Activated naive CD8-positive, alpha-beta T cell (primary cell): ENCODE data around the gene MAP2K2.

Experiments used
- H3K27ac Mint-ChIP-seq: one replicate; pipeline ENCODE4 v1.8.0; 2021; ENCODE audit warnings: mixed read lengths
- H3K27me3 Mint-ChIP-seq: one replicate; pipeline ENCODE4 v1.8.0; 2021; ENCODE audit warnings: mixed read lengths
- H3K36me3 Mint-ChIP-seq: one replicate; pipeline ENCODE4 v1.8.0; 2021; ENCODE audit warnings: mixed read lengths
- H3K4me1 Mint-ChIP-seq: one replicate; pipeline ENCODE4 v1.8.0; 2021; ENCODE audit warnings: low read depth, mixed read lengths
- H3K4me3 Mint-ChIP-seq: one replicate; pipeline ENCODE4 v1.8.0; 2021; ENCODE audit warnings: mild to moderate bottlenecking, mixed read lengths
- H3K9me3 Mint-ChIP-seq: one replicate; pipeline ENCODE4 v1.8.0; 2021; ENCODE audit warnings: low read depth, mixed read lengths

The MAP2K2 gene

GRCh38 chr19:4083677-4084546 is 40.0 kb downstream of the MAP2K2 start:
- Mint-ChIP-seq H3K9me3 (no peaks in the 10 kb centered on the region), H3K36me3 (no peaks in the 10 kb centered on the region), H3K4me3 (peak overlapping the region; percentile 35), H3K27me3 (no peaks in the 10 kb centered on the region), H3K4me1 (peaks cover 47% of the 10 kb centered on the region), H3K27ac (peak overlapping the region; percentile 64)

DNA sequence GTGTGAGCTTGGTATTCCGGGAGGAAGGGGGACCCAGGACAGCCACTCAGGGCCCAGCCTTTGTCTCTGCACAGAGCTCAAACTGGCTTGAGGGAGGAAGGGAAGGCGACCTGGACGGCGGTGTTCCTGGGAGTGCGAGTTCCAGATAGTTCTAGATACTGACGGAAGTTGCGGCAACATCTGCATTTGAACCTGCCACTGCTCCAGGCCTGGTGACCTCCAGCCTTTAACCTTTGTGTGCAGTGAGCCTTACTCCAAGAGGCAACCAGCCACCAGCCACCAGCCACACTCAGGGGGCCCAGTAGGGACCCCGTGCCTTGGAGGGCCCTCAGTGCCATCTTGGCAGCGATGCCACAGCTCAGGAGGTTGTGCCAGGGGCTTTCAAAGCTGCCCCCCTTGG is 41.8 kb downstream of the MAP2K2 start:
- Mint-ChIP-seq H3K9me3 (no peaks in the 10 kb centered on the region), H3K27me3 (no peaks in the 10 kb centered on the region), H3K4me1 (peaks cover 41% of the 10 kb centered on the region), H3K27ac (no peak overlapping the region), H3K36me3 (no peaks in the 10 kb centered on the region), H3K4me3 (no peak overlapping the region)

DNA sequence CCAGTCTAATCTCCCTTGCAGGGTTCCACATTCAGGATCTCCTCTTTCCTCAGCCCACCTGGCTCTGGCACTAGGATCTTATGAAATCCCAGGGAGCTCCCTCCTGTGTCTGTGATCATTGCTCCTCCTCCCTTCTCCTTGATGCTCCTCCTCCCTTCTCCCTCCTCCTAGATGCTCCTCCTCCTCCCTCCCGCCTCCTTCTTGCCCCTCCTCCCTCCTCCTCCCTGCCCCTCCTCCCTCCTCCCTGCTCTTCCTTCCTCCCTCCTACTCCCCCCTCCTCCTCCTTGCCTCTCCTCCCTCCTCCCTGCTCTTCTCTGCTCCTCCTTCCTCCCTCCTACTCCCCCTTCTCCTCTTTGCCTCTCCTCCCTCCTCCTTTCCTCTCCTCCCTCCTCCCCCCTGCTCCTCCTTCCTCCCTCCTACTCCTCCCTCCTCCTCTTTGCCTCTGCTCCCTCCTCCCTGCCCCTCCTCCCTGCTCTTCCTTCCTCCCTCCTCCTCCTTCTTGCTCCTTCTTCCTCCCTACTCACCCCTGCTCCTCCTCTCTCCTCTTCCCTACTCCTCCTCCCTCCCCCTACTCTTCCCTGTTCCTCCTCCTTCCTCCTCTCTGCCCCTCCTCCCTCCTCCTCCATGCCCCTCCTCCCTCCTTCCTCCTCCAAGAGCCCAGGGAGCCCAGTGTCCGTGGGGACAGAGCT is 42.3 kb downstream of the MAP2K2 start:
- Mint-ChIP-seq H3K4me1 (peaks cover 41% of the 10 kb centered on the region), H3K27ac (no peak overlapping the region), H3K27me3 (no peaks in the 10 kb centered on the region), H3K4me3 (no peak overlapping the region), H3K36me3 (no peaks in the 10 kb centered on the region), H3K9me3 (no peaks in the 10 kb centered on the region)

GRCh38 chr19:4080473-4080872 is 43.4 kb downstream of the MAP2K2 start:
- H3K9me3 Mint-ChIP-seq: no peaks in the 10 kb centered on the region

DNA sequence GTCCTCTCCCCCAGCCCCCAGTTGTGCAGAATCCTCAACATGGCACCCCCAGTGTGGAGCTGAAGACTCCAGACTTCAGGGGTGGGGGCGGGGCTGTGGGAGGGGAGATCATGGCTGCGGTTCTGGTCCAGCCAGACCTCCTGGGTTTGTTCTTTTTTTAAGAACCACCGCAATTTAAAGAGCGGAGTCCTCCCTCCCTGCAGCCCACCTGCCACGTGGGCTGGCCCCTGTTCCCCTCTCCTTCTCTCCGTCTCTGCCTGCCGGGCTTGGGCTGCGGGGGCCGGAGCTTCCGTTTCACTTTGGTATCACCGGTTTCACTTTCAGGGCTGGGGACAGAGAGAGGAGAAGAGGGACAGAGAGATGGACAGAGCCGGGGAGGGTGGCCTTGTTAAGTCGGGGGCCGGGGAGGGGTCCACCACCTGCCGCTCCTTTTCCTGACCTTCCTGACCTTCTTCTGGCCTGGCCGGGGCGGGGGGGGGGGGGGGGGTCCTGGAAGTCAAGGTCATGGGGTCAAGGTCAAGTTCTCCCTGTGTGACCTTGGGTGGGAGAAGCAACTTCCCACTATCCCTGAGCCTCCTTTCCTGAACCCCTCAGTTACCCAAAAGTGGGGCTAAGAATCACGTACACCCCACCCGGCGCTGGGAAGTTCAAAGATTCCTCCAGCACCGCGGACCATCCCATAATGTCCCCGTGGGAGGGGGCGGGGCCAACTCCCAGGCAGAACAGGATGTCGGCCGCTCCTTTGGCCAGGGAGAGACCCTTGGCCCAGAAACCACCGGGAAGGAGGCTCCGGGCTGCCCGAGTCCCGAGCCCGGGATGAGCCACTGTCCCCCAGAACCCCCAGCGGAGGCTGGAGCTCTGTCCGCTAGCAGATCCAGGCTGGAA is 45.9 kb downstream of the MAP2K2 start:
- Mint-ChIP-seq H3K36me3 (no peaks in the 10 kb centered on the region), H3K9me3 (no peaks in the 10 kb centered on the region), H3K27me3 (no peaks in the 10 kb centered on the region), H3K27ac (peak overlapping the region; percentile 72), H3K4me3 (peak overlapping the region; percentile 75), H3K4me1 (peaks cover 25% of the 10 kb centered on the region)

More at GRCh38 chr19:4080473-4080872, 43.4 kb downstream of the MAP2K2 start:
- no peak overlapping the region for H3K4me3 Mint-ChIP-seq
- no peaks in the 10 kb centered on the region for H3K27me3 Mint-ChIP-seq
- H3K4me1 Mint-ChIP-seq: peaks cover 32% of the 10 kb centered on the region
- no peak overlapping the region for H3K27ac Mint-ChIP-seq
- no peaks in the 10 kb centered on the region for H3K36me3 Mint-ChIP-seq

- no peaks in the 10 kb centered on the region for H3K27me3 Mint-ChIP-seq
- H3K9me3 Mint-ChIP-seq: no peaks in the 10 kb centered on the region
- peak overlapping the region; percentile 20 for H3K4me3 Mint-ChIP-seq
- H3K36me3 Mint-ChIP-seq: no peaks in the 10 kb centered on the region
- H3K4me1 Mint-ChIP-seq: peaks cover 22% of the 10 kb centered on the region
- H3K27ac Mint-ChIP-seq: peak overlapping the region; percentile 54
Observed at GRCh38 chr19:4077007-4077374, 46.9 kb downstream of the MAP2K2 start.

DNA sequence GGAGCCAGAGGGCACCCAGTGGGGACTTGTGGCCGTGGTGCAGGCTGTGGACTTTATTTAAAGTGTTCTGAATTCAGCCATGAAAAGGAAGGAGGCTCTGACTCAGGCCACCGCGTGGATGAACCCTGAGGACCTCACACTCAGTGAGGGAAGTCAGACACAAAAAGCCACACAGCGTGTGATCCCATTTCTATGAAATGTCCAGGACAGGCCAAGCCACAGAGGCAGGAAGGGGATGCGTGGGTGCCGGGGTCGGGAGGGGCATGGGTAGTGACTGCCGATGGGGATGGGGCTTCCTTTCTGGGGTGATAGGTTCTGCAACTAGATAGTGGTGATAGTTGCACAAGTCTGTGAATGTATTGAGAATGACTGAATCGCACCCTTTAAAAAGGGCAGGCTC is 48.5 kb downstream of the MAP2K2 start:
- Mint-ChIP-seq H3K9me3 (no peaks in the 10 kb centered on the region), H3K27ac (peak overlapping the region; percentile 73), H3K4me1 (peaks cover 22% of the 10 kb centered on the region), H3K36me3 (no peaks in the 10 kb centered on the region), H3K27me3 (no peaks in the 10 kb centered on the region), H3K4me3 (peak overlapping the region; percentile 42)

- Mint-ChIP-seq H3K4me1 (peaks cover 24% of the 10 kb centered on the region), H3K36me3 (no peaks in the 10 kb centered on the region), H3K9me3 (no peaks in the 10 kb centered on the region), H3K27me3 (no peaks in the 10 kb centered on the region), H3K27ac (no peak overlapping the region), H3K4me3 (no peak overlapping the region)
Observed at GRCh38 chr19:4071610-4072009, 52.3 kb downstream of the MAP2K2 start.

GRCh38 chr19:4069331-4069959 is 54.5 kb downstream of the MAP2K2 start:
- H3K27me3 Mint-ChIP-seq: no peaks in the 10 kb centered on the region
- H3K4me1 Mint-ChIP-seq: peaks cover 16% of the 10 kb centered on the region
- peak overlapping the region; percentile 87 for H3K4me3 Mint-ChIP-seq
- no peaks in the 10 kb centered on the region for H3K36me3 Mint-ChIP-seq
- peak overlapping the region; percentile 64 for H3K27ac Mint-ChIP-seq
- no peaks in the 10 kb centered on the region for H3K9me3 Mint-ChIP-seq

GRCh38 chr19:4068047-4068966 is 55.6 kb downstream of the MAP2K2 start:
- peak overlapping the region; percentile 87 for H3K4me3 Mint-ChIP-seq
- no peaks in the 10 kb centered on the region for H3K36me3 Mint-ChIP-seq
- peaks cover 18% of the 10 kb centered on the region for H3K4me1 Mint-ChIP-seq
- no peaks in the 10 kb centered on the region for H3K9me3 Mint-ChIP-seq
- H3K27ac Mint-ChIP-seq: peak overlapping the region; percentile 82
- H3K27me3 Mint-ChIP-seq: no peaks in the 10 kb centered on the region

DNA sequence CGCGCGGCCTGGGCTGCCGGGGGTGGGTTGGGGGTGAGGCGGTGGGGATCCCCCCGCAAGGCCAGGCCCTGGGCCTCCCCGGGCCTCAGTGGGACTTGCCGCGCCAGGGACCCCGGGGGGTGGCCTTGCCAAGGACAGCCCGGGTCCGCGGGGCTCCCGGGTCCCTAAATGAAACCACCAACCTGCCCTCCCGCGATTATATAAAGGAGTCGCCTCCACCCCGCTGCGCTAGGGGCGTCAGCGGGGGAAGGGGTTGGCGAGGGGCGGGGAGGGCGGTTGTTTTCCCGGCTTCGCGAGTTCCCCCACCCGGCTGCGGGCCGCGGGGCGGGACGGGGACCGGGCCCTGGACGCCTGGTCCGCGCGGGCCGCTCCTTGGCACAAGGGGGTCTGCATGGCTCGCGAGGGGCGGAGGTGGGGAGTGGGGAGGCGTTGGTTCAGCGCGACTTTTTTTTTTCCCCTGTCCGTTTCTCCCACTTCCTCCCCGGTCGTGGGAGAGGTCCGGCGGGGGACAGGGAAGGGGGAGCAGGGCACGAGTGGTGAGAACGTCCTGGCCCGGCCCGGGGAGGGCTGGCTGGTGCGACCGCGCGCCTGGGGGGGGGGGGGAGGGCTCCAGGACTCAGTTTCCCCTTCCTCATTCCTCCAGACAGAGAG is 56.4 kb downstream of the MAP2K2 start:
- Mint-ChIP-seq H3K4me3 (peak overlapping the region; percentile 87), H3K27ac (peak overlapping the region; percentile 82), H3K36me3 (no peaks in the 10 kb centered on the region), H3K9me3 (no peaks in the 10 kb centered on the region), H3K27me3 (no peaks in the 10 kb centered on the region), H3K4me1 (peaks cover 22% of the 10 kb centered on the region)

DNA sequence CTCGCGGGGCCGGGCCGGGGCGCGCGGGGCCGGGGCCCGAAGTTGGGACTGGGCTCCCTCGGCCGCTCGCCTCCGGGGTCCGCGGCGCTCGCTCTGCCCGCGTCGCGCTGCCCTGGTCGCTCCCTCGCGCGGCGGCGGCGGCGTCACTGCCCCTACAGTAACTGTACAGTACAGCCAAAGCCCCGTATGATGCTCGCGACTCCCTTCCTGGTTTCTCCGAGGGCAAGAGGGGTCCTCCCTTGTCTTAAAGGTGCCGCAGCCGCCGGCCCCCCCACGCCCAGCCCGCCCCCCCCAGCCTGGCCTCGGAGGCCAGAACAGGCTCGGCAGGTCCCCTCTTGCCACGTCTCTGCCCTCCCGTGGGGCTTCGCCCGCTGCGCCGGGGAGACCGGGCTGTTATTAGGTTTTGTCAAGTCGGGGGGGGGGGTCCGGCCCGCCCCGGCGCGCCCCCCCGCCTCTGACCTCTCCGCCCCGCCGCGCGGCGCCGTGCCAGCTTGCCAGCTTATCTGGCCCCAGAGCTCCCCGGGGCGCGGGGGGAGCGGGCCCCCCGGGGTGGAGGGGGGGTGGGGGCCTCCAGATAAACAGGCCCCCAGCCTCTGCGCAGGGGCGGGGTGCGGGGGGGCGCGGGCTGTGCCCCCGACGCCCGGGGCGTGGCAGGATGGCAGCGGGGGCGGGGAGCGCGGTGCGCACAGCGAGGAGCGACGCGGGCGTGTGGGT is 57.1 kb downstream of the MAP2K2 start, which contains the start of gene ZBTB7A:
TSS of gene ZBTB7A (minus strand) at position 218 of the 714 bp plus-strand sequence. CDS start 11,667 bp downstream, outside the sequence.
- Mint-ChIP-seq H3K9me3 (no peaks in the 10 kb centered on the region), H3K4me3 (peak within 1 kb of the TSS; percentile 82), H3K27ac (peak within 1 kb of the TSS; percentile 66), H3K4me1 (peaks cover 23% of the 10 kb centered on the region), H3K27me3 (no peaks in the 10 kb centered on the region), H3K36me3 (no peaks in the 10 kb centered on the region)

GRCh38 chr19:4066176-4066606 is 57.7 kb downstream of the MAP2K2 start:
- H3K27me3 Mint-ChIP-seq: no peaks in the 10 kb centered on the region
- H3K27ac Mint-ChIP-seq: no peak overlapping the region
- no peaks in the 10 kb centered on the region for H3K9me3 Mint-ChIP-seq
- H3K4me3 Mint-ChIP-seq: peak overlapping the region; percentile 44
- peaks cover 25% of the 10 kb centered on the region for H3K4me1 Mint-ChIP-seq
- H3K36me3 Mint-ChIP-seq: no peaks in the 10 kb centered on the region
